ENCODE data around the gene KL. TPM values are rescaled to one million over a fixed set of nuclear protein-coding genes. Genes with fewer than 3 reads are reported as not detected.

KL gene
- total RNA-seq, 6 experiments from 2014 or later = 0.07 TPM; not detected in 5

DNA sequence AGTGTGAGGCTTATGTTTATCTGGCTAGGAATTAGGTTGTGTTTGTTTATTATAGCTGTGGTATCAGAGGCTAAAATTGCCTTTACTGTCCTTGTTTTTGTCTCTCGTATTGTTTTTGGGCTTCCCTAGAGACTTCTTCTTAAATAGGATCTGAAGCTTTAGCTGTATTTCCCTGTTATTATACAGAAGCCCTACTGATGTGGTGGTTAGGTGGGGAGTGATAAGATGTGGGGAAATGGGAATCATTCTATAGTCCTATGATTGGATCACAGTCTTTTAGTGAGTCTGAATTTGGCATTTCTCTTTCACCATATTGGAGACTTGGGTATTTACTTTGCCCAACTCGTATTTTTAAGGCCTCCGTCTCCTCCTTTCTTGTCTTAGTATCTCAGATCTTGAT, 8.3 kb upstream of the KL start:
- Mint-ChIP-seq H3K9me3 (peaks cover 19% of the 10 kb centered on the region), H3K27me3 (ENCODE audit: insufficient read depth) (peaks cover 16% of the 10 kb centered on the region), H3K4me3 (no peak overlapping the region), H3K36me3 (ENCODE audit: low read depth) (peaks cover 19% of the 10 kb centered on the region), H3K4me1 (ENCODE audit: low read depth) (no peaks in the 10 kb centered on the region; the same call in 1 of the 2 replicates), H3K27ac (no peak overlapping the region)
- DNase-seq = no peak
- TF ChIP-seq, protein P1, sequence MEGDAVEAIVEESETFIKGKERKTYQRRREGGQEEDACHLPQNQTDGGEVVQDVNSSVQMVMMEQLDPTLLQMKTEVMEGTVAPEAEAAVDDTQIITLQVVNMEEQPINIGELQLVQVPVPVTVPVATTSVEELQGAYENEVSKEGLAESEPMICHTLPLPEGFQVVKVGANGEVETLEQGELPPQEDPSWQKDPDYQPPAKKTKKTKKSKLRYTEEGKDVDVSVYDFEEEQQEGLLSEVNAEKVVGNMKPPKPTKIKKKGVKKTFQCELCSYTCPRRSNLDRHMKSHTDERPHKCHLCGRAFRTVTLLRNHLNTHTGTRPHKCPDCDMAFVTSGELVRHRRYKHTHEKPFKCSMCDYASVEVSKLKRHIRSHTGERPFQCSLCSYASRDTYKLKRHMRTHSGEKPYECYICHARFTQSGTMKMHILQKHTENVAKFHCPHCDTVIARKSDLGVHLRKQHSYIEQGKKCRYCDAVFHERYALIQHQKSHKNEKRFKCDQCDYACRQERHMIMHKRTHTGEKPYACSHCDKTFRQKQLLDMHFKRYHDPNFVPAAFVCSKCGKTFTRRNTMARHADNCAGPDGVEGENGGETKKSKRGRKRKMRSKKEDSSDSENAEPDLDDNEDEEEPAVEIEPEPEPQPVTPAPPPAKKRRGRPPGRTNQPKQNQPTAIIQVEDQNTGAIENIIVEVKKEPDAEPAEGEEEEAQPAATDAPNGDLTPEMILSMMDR (IDR thresholded peaks at IDR 0.05) = no peak

DNA sequence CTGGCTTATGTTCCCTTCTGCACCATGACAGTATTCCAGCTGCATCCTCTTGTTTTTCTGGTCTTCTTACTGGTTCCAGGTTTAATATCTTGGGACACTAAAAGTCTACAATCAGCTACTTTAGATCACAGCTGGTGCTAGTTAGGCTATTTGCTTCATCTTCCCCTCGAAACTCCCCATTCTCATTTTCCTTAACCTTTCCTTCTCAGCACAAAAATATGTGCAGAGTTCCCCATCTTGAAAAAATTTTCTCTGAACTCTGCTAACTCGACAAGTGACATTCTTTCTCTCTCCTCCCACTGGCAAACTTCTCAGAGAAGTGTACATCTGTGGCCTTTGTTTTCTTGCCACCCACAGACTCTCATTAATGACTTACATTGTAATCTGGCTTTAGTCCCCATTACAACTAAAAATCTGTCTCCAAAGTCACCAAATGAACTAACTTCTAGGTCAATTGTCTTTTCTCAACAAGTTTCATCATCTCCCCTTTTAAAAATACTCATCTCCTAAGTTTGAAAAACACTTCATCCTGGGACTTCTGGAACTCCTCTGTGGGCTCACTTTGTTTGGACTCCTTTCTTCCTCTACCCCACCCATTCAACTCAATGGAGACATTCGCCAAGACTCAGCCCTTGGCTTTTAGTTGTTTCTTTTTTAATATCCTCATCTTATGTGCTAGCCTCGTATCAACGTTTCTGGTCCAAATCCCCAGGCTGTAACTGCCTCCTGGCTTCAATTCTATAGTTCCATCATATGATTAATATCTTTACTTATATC, 7.1 kb upstream of the KL start:
- DNase-seq = no peak
- H3K4me1 Mint-ChIP-seq (ENCODE audit: low read depth) = peaks cover under 1% of the 10 kb centered on the region
- TF ChIP-seq, protein P1 (IDR thresholded peaks at IDR 0.05) = no peak
- H3K27me3 Mint-ChIP-seq (ENCODE audit: insufficient read depth) = peaks cover 12% of the 10 kb centered on the region
- H3K27ac Mint-ChIP-seq = no peak overlapping the region
- no peak overlapping the region for H3K4me3 Mint-ChIP-seq
- peaks cover 19% of the 10 kb centered on the region for H3K36me3 Mint-ChIP-seq (ENCODE audit: low read depth)
- H3K9me3 Mint-ChIP-seq = peaks cover 19% of the 10 kb centered on the region

DNA sequence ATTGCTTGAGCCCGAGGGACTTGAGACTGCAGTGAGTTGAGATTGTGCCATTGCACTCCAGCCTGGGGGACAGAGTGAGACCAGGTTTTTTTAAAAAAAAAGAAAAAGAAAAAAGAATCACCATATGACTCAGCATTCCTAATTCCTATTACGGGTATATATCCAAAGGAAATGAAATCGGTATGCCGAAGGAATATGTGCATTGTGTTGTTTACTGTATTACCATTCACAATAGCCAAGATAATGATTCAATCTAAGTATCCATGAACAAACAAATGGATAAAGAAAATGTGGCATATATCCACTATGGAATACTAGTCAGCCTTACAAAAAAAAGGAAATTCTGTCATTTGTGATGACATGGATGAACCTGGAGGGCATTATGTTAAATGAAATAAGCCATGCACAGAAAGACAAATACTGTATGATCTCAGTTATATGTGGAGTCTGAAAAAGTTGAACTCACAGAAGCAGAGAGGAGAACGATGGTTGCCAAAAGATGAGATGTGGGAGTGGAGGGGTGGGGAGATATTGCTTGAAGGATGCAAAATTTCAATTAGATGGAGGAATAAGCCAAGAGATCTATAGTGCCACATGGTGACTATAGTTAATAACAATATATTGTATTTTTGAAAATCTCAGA, 4.3 kb upstream of the KL start:
- peaks cover 9% of the 10 kb centered on the region for H3K4me1 Mint-ChIP-seq (ENCODE audit: low read depth)
- H3K27me3 Mint-ChIP-seq (ENCODE audit: insufficient read depth) = peaks cover 14% of the 10 kb centered on the region
- no peak overlapping the region for H3K27ac Mint-ChIP-seq
- H3K9me3 Mint-ChIP-seq = peaks cover 19% of the 10 kb centered on the region
- no peak overlapping the region for H3K4me3 Mint-ChIP-seq
- TF ChIP-seq, protein P1 (IDR thresholded peaks at IDR 0.05) = no peak
- no peak for DNase-seq
- peaks cover 19% of the 10 kb centered on the region for H3K36me3 Mint-ChIP-seq (ENCODE audit: low read depth)

DNA sequence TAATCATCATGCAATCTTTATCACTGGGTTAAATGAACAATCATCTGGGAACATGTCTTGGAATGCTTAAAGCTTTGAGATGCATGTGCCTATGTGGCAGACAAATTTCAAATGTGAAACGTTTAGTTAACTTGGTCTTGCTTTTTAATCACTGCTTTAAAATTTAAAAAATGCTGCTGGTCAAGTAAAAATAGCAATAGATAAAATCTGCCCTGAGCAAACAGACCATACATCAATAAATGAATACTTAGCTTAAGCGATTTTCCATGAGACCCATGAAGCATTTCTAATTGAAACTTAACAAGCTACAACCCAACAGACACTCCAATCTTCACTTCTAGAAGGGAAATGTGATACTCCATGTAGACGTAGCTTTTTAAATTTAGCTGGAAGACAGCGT, 1.9 kb upstream of the KL start:
- TF ChIP-seq, protein P1 (IDR thresholded peaks at IDR 0.05) = no peak
- DNase-seq = peak; percentile 29
- Mint-ChIP-seq H3K36me3 (ENCODE audit: low read depth) (0 out of 2 replicates have a peak, but pooled peaks cover under 1% of the 10 kb centered on the region), H3K4me3 (no peak overlapping the region), H3K4me1 (ENCODE audit: low read depth) (peaks cover 9% of the 10 kb centered on the region), H3K27me3 (ENCODE audit: insufficient read depth) (peaks cover 27% of the 10 kb centered on the region), H3K27ac (no peak overlapping the region), H3K9me3 (peaks cover under 1% of the 10 kb centered on the region)

DNA sequence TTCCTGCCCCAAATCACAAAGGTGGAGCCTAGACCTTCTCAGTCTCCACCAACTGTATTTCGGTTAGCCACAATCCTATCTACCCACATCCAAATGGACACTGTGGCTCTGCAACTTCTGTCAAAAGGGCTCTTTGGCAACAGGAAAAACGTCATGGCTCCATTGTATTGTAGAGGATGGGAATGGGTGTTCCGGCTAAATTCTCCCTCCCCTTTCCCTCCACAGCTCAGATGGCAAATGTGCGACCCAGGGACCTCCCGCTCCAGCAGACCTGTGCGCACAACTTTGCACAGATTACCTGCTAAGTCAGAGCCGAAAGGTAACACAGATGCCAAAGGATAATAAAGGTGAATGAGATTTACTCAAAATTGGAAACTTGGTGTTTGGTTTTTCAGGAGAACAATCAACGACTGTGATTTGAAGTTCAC, 968 bp upstream of the KL start:
- no peak overlapping the region for H3K4me3 Mint-ChIP-seq
- H3K9me3 Mint-ChIP-seq = no peaks in the 10 kb centered on the region
- TF ChIP-seq, protein P1 (IDR thresholded peaks at IDR 0.05) = no peak
- H3K27me3 Mint-ChIP-seq (ENCODE audit: insufficient read depth) = peaks cover 33% of the 10 kb centered on the region
- H3K27ac Mint-ChIP-seq = no peak overlapping the region
- H3K36me3 Mint-ChIP-seq (ENCODE audit: low read depth) = no peaks in the 10 kb centered on the region
- H3K4me1 Mint-ChIP-seq (ENCODE audit: low read depth) = peaks cover 9% of the 10 kb centered on the region
- no peak for DNase-seq
